ENCODE measurements around the gene VAV2.
"Not testable (repeated sequence)": the region's sequence is repeated elsewhere in the genome, so short reads cannot be mapped to it uniquely, and the experiment has no call there.

Gene VAV2

DNA sequence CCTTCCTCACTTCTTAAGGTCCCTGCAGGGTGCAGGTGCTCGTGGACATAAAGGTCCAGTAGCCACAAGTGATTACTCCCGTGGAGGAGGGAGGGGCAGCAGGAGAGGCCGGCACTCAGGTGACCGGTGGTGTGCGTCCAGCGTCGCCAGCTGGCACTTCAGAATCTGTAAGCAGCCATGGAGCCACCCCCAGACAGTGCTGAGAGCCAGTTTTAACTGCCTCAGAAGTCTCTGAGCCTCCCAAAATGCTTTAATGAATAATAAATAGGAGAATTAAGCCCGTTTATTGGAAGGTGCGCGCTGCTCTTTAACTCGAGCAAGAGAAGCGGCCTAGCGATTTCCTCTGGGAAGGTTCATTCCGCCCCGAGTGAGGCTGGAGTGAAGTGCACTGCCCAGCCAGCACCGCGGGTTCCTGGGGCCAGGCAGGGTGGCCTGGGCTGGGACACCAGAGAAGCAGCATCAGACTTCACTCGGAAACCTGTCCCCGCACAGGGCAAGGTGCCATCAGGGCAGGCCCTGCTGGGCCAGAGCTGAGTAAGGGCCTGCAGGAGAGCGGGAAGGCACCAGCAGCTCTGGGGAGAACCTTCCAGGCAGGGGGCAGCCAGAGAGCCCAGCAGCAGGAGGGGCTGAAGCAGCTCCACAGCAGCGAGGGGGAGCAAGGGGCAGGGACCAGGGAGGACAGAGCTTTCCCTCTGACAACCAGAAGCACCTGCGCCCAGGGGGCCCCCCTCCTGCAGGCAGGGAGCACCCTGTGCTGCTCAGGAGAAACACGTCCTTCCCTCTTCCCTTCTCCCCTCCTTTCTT lies 61.2 kb downstream of the VAV2 start:
- Histone ChIP-seq H3K27ac (ENCODE audit: low read length) (no peak overlapping the region), H3K9ac (ENCODE audit: low read length) (no peak overlapping the region), H3K4me3 (ENCODE audit: low read length) (no peak overlapping the region), H3K27me3 (ENCODE audit: control insufficient read depth, insufficient read depth, low read length) (no peaks in the 10 kb centered on the region), H3K4me1 (ENCODE audit: control insufficient read depth, low read depth, low read length) (no peaks in the 10 kb centered on the region), H3K9me3 (ENCODE audit: control insufficient read depth, low read depth, low read length) (no peaks in the 10 kb centered on the region), H3K36me3 (ENCODE audit: control insufficient read depth, low read depth, low read length) (no peaks in the 10 kb centered on the region)

DNA sequence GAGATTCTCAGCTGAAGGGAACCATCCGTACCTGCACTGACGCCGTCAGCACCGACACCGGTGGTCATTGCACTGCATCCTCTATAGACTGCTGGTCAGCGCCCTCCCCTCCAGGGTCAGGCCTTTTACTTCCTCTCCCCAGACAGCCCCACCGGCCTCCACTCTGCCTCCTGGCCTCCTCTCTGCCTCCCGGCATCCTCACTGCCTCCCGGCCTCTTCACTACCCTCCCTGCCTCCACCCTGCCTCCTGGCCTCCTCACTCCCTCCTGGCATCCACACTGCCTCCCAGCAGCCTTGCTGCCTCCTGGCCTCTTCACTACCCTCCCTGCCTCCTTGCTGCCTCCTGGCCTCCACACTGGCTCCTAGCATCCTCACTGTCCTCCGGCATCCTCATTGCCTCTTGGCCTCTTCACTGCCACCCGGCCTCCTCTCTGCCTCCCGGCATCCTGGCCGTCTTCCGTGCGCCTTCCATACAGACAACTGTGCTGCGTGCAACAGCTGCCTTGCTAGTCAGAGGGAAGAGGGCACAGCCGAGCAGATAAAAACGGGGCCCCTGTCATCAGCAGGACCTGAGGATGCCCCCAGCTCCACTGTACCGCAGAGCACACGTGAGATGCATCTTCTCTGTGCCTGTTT lies 62.0 kb downstream of the VAV2 start:
- Histone ChIP-seq H3K36me3 (ENCODE audit: control insufficient read depth, low read depth, low read length) (no peaks in the 10 kb centered on the region), H3K4me1 (ENCODE audit: control insufficient read depth, low read depth, low read length) (no peaks in the 10 kb centered on the region), H3K27ac (ENCODE audit: low read length) (no peak overlapping the region), H3K4me3 (ENCODE audit: low read length) (no peak overlapping the region), H3K9ac (ENCODE audit: low read length) (no peak overlapping the region), H3K27me3 (ENCODE audit: control insufficient read depth, insufficient read depth, low read length) (no peaks in the 10 kb centered on the region), H3K9me3 (ENCODE audit: control insufficient read depth, low read depth, low read length) (no peaks in the 10 kb centered on the region)

GRCh38 chr9:133929599-133929998 lies 62.5 kb downstream of the VAV2 start:
- H3K9ac ChIP-seq (ENCODE audit: low read length) = no peak overlapping the region
- no peaks in the 10 kb centered on the region for H3K9me3 ChIP-seq (ENCODE audit: control insufficient read depth, low read depth, low read length)
- no peaks in the 10 kb centered on the region for H3K36me3 ChIP-seq (ENCODE audit: control insufficient read depth, low read depth, low read length)
- no peaks in the 10 kb centered on the region for H3K4me1 ChIP-seq (ENCODE audit: control insufficient read depth, low read depth, low read length)
- H3K4me3 ChIP-seq (ENCODE audit: low read length) = no peak overlapping the region
- H3K27me3 ChIP-seq (ENCODE audit: control insufficient read depth, insufficient read depth, low read length) = no peaks in the 10 kb centered on the region
- H3K27ac ChIP-seq (ENCODE audit: low read length) = no peak overlapping the region

GRCh38 chr9:133928248-133928764 lies 63.8 kb downstream of the VAV2 start:
- Histone ChIP-seq H3K27me3 (ENCODE audit: control insufficient read depth, insufficient read depth, low read length) (no peaks in the 10 kb centered on the region), H3K4me1 (ENCODE audit: control insufficient read depth, low read depth, low read length) (no peaks in the 10 kb centered on the region), H3K9ac (ENCODE audit: low read length) (no peak overlapping the region), H3K9me3 (ENCODE audit: control insufficient read depth, low read depth, low read length) (no peaks in the 10 kb centered on the region), H3K4me3 (ENCODE audit: low read length) (no peak overlapping the region), H3K27ac (ENCODE audit: low read length) (no peak overlapping the region), H3K36me3 (ENCODE audit: control insufficient read depth, low read depth, low read length) (no peaks in the 10 kb centered on the region)

DNA sequence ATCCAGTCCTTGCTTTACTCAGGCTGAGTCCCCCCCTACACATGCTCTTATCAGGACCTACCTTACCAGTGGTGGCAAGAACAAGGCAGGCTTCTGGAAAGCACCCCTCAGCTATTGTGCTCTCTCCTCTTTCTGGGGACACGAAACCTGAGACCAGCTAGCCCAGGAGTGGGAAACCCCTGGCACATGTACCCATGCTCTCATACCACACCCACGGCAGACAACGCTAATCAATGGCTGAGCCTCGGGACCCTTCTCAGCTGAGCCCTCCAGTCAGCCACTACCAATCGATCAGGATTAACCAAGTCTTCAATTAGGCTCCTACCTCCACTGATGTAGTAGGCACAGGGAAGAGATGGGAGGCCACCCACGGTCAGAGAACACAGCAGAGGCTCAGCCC lies 65.1 kb downstream of the VAV2 start:
- H3K27me3 ChIP-seq (ENCODE audit: control insufficient read depth, insufficient read depth, low read length) = no peaks in the 10 kb centered on the region
- H3K27ac ChIP-seq (ENCODE audit: low read length) = no peak overlapping the region
- H3K4me3 ChIP-seq (ENCODE audit: low read length) = no peak overlapping the region
- H3K9me3 ChIP-seq (ENCODE audit: control insufficient read depth, low read depth, low read length) = no peaks in the 10 kb centered on the region
- no peaks in the 10 kb centered on the region for H3K36me3 ChIP-seq (ENCODE audit: control insufficient read depth, low read depth, low read length)
- H3K4me1 ChIP-seq (ENCODE audit: control insufficient read depth, low read depth, low read length) = no peaks in the 10 kb centered on the region
- no peak overlapping the region for H3K9ac ChIP-seq (ENCODE audit: low read length)

DNA sequence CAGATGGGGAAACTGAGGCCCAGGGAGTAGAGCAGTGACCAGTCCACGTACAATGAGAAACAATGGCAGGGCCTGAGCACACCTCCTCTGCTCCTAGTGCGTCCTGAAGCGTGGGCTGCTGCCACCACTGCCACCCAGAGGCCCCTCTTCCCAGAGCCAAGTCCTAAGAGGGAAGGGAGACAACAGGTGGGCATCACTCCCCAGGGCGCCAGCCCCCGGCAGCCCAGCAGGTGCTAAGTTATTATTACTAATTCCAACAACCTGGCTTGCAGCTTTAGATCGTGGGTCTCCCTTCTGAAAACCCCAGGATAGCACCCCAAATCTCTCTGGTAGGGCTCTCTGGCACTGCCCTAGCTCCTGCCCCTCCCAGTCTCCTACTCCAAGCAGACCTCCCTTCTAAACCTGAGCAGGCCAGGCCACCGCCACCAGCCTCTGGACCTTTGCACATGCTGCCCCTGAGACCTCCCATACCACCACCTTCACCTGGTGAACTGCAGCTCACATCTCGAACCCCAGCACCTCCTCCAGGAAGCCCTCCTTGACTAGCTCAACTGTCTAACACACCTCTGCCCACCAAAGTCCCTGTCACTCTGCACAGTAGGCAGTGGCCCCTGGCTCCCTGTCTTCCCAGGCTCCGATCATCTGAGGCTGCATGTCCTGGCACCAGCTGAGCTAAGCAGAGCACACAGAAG lies 65.8 kb downstream of the VAV2 start:
- Histone ChIP-seq H3K9ac (ENCODE audit: low read length) (no peak overlapping the region), H3K36me3 (ENCODE audit: control insufficient read depth, low read depth, low read length) (no peaks in the 10 kb centered on the region), H3K4me1 (ENCODE audit: control insufficient read depth, low read depth, low read length) (no peaks in the 10 kb centered on the region), H3K27ac (ENCODE audit: low read length) (no peak overlapping the region), H3K27me3 (ENCODE audit: control insufficient read depth, insufficient read depth, low read length) (no peaks in the 10 kb centered on the region), H3K4me3 (ENCODE audit: low read length) (no peak overlapping the region), H3K9me3 (ENCODE audit: control insufficient read depth, low read depth, low read length) (no peaks in the 10 kb centered on the region)

GRCh38 chr9:133924453-133924852 lies 67.7 kb downstream of the VAV2 start:
- Histone ChIP-seq H3K27ac (ENCODE audit: low read length) (no peak overlapping the region), H3K4me3 (ENCODE audit: low read length) (no peak overlapping the region)

DNA sequence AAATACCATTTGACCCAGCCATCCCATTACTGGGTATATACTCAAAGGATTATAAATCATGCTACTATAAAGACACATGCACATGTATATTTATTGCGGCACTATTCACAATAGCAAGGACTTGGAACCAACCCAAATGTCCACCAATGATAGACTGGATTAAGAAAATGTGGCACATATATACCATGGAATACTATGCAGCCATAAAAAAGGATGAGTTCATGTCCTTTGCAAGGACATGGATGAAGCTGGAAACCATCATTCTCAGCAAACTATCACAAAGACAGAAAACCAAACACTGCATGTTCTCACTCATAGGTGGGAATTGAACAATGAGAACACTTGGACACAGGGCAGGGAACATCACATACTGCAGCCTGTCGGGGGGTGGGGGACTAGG lies 68.5 kb downstream of the VAV2 start:
- not testable (repeated sequence) for H3K27ac ChIP-seq (ENCODE audit: low read length); H3K27me3 ChIP-seq (ENCODE audit: control insufficient read depth, insufficient read depth, low read length); H3K4me1 ChIP-seq (ENCODE audit: control insufficient read depth, low read depth, low read length); H3K4me3 ChIP-seq (ENCODE audit: low read length); H3K9ac ChIP-seq (ENCODE audit: low read length); H3K36me3 ChIP-seq (ENCODE audit: control insufficient read depth, low read depth, low read length); H3K9me3 ChIP-seq (ENCODE audit: control insufficient read depth, low read depth, low read length)

More at GRCh38 chr9:133924453-133924852, 67.7 kb downstream of the VAV2 start:
- H3K9ac ChIP-seq (ENCODE audit: low read length) = no peak overlapping the region
- H3K4me1 ChIP-seq (ENCODE audit: control insufficient read depth, low read depth, low read length) = no peaks in the 10 kb centered on the region
- no peaks in the 10 kb centered on the region for H3K27me3 ChIP-seq (ENCODE audit: control insufficient read depth, insufficient read depth, low read length)
- H3K9me3 ChIP-seq (ENCODE audit: control insufficient read depth, low read depth, low read length) = no peaks in the 10 kb centered on the region
- H3K36me3 ChIP-seq (ENCODE audit: control insufficient read depth, low read depth, low read length) = no peaks in the 10 kb centered on the region

- Histone ChIP-seq H3K27ac (ENCODE audit: low read length) (no peak overlapping the region), H3K4me1 (ENCODE audit: control insufficient read depth, low read depth, low read length) (peaks cover 11% of the 10 kb centered on the region), H3K36me3 (ENCODE audit: control insufficient read depth, low read depth, low read length) (no peaks in the 10 kb centered on the region)
Measured at GRCh38 chr9:133921866-133922265, 70.3 kb downstream of the VAV2 start.

DNA sequence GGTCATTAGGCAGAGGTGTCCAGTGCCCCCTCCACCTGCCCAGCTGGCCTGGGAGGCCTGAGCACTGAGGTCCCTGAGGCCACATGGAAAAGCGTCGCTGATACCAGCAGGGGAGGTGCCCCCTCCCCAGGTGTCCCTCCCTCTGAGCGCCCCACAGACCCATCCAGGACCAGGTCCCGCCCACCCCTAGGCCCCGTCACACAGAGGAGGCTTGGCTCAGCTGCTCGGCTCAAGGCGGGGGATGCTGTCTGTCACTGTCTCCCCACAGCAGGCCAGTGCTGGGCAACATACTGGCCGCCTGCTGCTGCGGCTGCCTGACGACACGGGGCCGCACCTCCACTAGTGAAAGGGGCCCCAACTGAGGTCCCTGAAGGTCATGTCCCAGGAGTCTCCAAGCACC lies 71.7 kb downstream of the VAV2 start:
- no peak overlapping the region for H3K27ac ChIP-seq (ENCODE audit: low read length)
- no peaks in the 10 kb centered on the region for H3K27me3 ChIP-seq (ENCODE audit: control insufficient read depth, insufficient read depth, low read length)
- no peak overlapping the region for H3K9ac ChIP-seq (ENCODE audit: low read length)
- no peaks in the 10 kb centered on the region for H3K9me3 ChIP-seq (ENCODE audit: control insufficient read depth, low read depth, low read length)
- H3K4me1 ChIP-seq (ENCODE audit: control insufficient read depth, low read depth, low read length) = peaks cover 24% of the 10 kb centered on the region
- H3K4me3 ChIP-seq (ENCODE audit: low read length) = no peak overlapping the region
- H3K36me3 ChIP-seq (ENCODE audit: control insufficient read depth, low read depth, low read length) = no peaks in the 10 kb centered on the region

More at GRCh38 chr9:133921866-133922265, 70.3 kb downstream of the VAV2 start:
- Histone ChIP-seq H3K9ac (ENCODE audit: low read length) (no peak overlapping the region), H3K27me3 (ENCODE audit: control insufficient read depth, insufficient read depth, low read length) (no peaks in the 10 kb centered on the region), H3K4me3 (ENCODE audit: low read length) (no peak overlapping the region), H3K9me3 (ENCODE audit: control insufficient read depth, low read depth, low read length) (no peaks in the 10 kb centered on the region)

- Histone ChIP-seq H3K4me3 (ENCODE audit: low read length) (no peak overlapping the region), H3K36me3 (ENCODE audit: control insufficient read depth, low read depth, low read length) (no peaks in the 10 kb centered on the region), H3K27me3 (ENCODE audit: control insufficient read depth, insufficient read depth, low read length) (no peaks in the 10 kb centered on the region), H3K27ac (ENCODE audit: low read length) (no peak overlapping the region), H3K4me1 (ENCODE audit: control insufficient read depth, low read depth, low read length) (peaks cover 30% of the 10 kb centered on the region), H3K9ac (ENCODE audit: low read length) (no peak overlapping the region), H3K9me3 (ENCODE audit: control insufficient read depth, low read depth, low read length) (no peaks in the 10 kb centered on the region)
Measured at GRCh38 chr9:133919253-133920115, 72.6 kb downstream of the VAV2 start.
